ENCODE measurements around the gene ADM2. TPM values are rescaled to one million over a fixed set of nuclear protein-coding genes. Genes with fewer than 3 reads are reported as not detected.

ADM2 gene
- total RNA-seq, 2 donors from 2014 or later, result 0.08 TPM; not detected in 1

DNA sequence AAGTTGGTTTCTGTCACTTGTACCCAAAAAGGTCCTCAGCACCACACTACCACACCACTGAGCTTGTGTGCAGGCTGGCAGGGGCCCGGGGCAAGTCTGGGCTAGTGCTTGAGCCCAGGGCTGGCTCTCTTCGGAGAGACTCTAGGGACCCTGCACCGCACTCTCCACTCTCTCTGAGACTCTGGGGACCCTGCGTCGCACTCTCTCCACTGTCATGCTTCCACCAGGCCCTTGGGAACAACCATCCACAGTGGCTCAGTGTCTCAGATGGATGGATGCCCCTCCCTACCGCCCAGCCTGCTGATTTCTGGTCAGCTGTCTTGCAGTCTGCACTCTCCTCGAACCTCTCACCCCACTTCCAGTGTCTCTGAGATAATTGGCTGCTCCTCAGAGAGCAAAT lies 4.5 kb upstream of the ADM2 start:
- peaks cover 0 to 38% of the 10 kb centered on the region in 2 donors for H3K4me1 ChIP-seq
- no peaks in the 10 kb centered on the region for H3K36me3 ChIP-seq
- no peak overlapping the region for H3K27ac ChIP-seq
- TF ChIP-seq CTCF (IDR thresholded peaks at IDR 0.05), result no peak
- no peak for DNase-seq (ENCODE audit: low spot score)
- no peak overlapping the region for H3K4me3 ChIP-seq
- H3K9me3 ChIP-seq, result no peaks in the 10 kb centered on the region
- H3K27me3 ChIP-seq, result peaks cover 7 to 11% of the 10 kb centered on the region in 2 donors

- H3K4me3 ChIP-seq, result no peak overlapping the region
- peaks cover 0 to 31% of the 10 kb centered on the region in 2 donors for H3K4me1 ChIP-seq
- H3K27ac ChIP-seq, result no peak overlapping the region
- no peak for TF ChIP-seq CTCF (IDR thresholded peaks at IDR 0.05)
- H3K27me3 ChIP-seq, result peaks cover 12 to 22% of the 10 kb centered on the region in 2 donors
- no peak for DNase-seq (ENCODE audit: low spot score)
- no peaks in the 10 kb centered on the region for H3K36me3 ChIP-seq
- no peaks in the 10 kb centered on the region for H3K9me3 ChIP-seq
These were observed 3.4 kb upstream of the ADM2 start for GRCh38 chr22:50477923-50478322.

DNA sequence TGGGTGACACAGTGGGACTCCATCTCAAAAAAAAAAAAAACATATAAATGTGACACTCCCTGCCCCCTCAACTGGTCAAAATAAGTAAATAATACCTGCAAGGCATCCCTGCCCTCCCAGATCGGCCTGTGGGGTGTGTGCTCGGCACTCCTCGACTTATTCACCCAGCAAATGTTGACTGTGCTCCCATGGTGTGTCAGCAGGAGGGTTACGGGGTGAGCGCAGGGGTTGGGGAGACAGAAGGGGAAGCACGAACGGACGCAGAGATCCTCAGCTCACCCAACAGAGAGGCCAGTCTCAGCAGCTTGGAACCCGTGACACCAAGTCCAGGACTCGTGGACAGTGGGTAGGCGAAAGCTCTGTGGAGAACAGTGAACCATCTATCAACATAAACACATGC lies 1.6 kb upstream of the ADM2 start:
- TF ChIP-seq CTCF (IDR thresholded peaks at IDR 0.05), result no peak
- H3K27me3 ChIP-seq, result peaks cover 12 to 23% of the 10 kb centered on the region in 2 donors
- DNase-seq (ENCODE audit: low spot score), result no peak
- no peak overlapping the region for H3K27ac ChIP-seq
- no peaks in the 10 kb centered on the region for H3K9me3 ChIP-seq
- H3K4me3 ChIP-seq, result no peak overlapping the region
- H3K36me3 ChIP-seq, result no peaks in the 10 kb centered on the region
- H3K4me1 ChIP-seq, result peaks cover 0 to 19% of the 10 kb centered on the region in 2 donors

- H3K36me3 ChIP-seq, result no peaks in the 10 kb centered on the region
- H3K4me3 ChIP-seq, result peak overlapping the region; percentile 6 to 44
- peaks cover 12 to 23% of the 10 kb centered on the region in 2 donors for H3K27me3 ChIP-seq
- no peak for TF ChIP-seq CTCF (IDR thresholded peaks at IDR 0.05)
- H3K27ac ChIP-seq, result no peak overlapping the region
- H3K9me3 ChIP-seq, result no peaks in the 10 kb centered on the region
- H3K4me1 ChIP-seq, result peaks cover 0 to 14% of the 10 kb centered on the region in 2 donors
- no peak for DNase-seq (ENCODE audit: low spot score)
These were observed 301 bp upstream of the ADM2 start for GRCh38 chr22:50481045-50481439.

DNA sequence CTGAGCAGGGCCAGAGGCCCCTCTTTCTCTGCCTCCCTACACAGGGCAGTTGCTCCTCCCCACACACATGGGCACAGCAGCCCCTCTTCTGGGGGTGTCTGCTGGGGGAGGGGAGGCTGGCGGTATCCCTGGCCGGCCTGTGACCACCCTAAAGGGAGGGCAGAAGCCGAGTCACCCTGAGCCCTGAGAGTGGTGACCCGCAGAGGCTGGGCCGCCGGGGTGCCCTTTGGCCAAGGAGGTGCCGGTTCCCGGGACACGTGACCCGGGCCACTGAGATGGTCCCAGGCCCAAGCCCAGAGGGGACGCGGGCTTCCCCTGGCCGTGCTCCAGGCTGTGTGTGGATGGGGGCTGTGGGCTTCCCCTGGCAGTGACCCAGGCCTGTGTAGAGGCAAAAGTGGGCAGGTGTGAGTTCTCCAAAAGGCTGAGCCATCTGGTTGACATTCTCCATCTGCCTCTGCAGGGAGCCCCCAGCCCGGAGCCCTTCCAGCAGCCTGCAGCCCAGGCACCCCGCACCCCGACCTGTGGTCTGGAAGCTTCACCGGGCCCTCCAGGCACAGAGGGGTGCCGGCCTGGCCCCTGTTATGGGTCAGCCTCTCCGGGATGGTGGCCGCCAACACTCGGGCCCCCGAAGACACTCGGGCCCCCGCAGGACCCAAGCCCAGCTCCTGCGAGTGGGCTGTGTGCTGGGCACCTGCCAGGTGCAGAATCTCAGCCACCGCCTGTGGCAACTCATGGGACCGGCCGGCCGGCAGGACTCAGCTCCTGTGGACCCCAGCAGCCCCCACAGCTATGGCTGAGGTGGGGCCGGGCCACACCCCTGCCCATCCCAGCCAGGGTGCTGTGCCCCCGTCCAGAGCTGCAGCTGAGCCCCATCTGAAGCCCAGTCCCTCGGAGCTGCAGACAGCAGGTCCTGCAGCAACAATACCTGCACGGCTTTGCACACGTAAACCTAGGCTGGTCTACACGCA lies 1.0 kb downstream of the ADM2 start:
- H3K4me3 ChIP-seq, result peak overlapping the region in 1 of 2 donors; percentile 44

More for the DNA sequence above, 1.0 kb downstream of the ADM2 start:
- H3K27me3 ChIP-seq, result peaks cover 12 to 23% of the 10 kb centered on the region in 2 donors
- H3K36me3 ChIP-seq, result no peaks in the 10 kb centered on the region
- H3K9me3 ChIP-seq, result no peaks in the 10 kb centered on the region
- no peak for DNase-seq (ENCODE audit: low spot score)
- H3K27ac ChIP-seq, result no peak overlapping the region
- no peak for TF ChIP-seq CTCF (IDR thresholded peaks at IDR 0.05)
- peaks cover 0 to 14% of the 10 kb centered on the region in 2 donors for H3K4me1 ChIP-seq

Data from right atrium auricular region (tissue), 2 donors.